ENCODE results near the gene NPL. TPM values are rescaled to one million over a fixed set of nuclear protein-coding genes. Genes with fewer than 3 reads are reported as not detected.

The NPL gene
- total and polyA plus RNA-seq, 2 of the 13 experiments (the other 11 are each of a cell fraction or from before 2014, with no cell fraction given): 0.03 to 0.04 TPM

DNA sequence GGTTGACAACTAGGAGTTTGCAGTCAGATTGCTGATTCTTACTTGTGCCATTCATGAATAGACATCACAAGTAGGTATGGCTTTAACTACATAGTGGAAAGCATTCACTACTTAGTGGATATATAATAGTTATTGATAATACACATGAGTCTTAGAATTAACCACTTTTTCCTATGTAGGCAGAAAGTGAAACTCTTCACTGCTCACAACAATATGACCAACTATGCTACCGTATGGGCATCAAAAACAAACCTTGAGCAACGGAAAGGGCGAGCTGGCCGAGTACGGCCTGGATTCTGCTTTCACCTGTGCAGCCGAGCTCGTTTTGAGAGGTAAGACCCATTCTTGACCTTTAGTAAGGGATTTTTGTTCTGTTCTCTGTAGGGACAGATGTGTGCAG, 88.3 kb downstream of the NPL start:
- in situ Hi-C loops (cut with HindIII; ENCODE audit: extremely low pct_ligation_motif_present, low pct_unique_long_range_greater_than_20kb): no loop called here
- Histone ChIP-seq H3K36me3 (replicated peaks in 1 of 2; ENCODE audit: control insufficient read depth in 1 of 2, insufficient read depth in 2 of 2, low read length in 2 of 2) (peaks cover 31 to 96% of the 10 kb centered on the region in 2 experiments), H3K4me1 (ENCODE audit: insufficient read depth, low read length) (no peaks in the 10 kb centered on the region), H3K4me2 (ENCODE audit: low read depth, low read length) (no peak overlapping the region), H3K27ac (ENCODE audit: extremely low read length, insufficient read depth, low read length) (no peak overlapping the region), H3K79me2 (ENCODE audit: insufficient read depth, low read length) (no peaks in the 10 kb centered on the region), H2AFZ (ENCODE audit: low read length) (no peak overlapping the region), H3K9me3 (ENCODE audit: low read length) (no peaks in the 10 kb centered on the region), H3K4me3 (replicated peaks in 1 of 3; ENCODE audit: insufficient read depth in 1 of 3, low read depth in 2 of 3, low read length in 3 of 3) (no peak overlapping the region), H4K20me1 (ENCODE audit: insufficient read depth, low read length) (0 out of 2 replicates have a peak, but pooled peaks cover 4% of the 10 kb centered on the region), H3K9ac (ENCODE audit: insufficient read depth, low read depth, low read length) (no peak overlapping the region), H3K27me3 (ENCODE audit: control insufficient read depth in 1 of 2, insufficient read depth in 2 of 2, low read length in 2 of 2) (no peaks in the 10 kb centered on the region)
- ATAC-seq (no peak), FAIRE-seq (no peak), DNase-seq (ENCODE audit: low spot score) (no peak)
- BruUV-seq (replicated peaks): no TSS peak
- 97% methylated on average over 7 of the region's 7 CpGs for WGBS (ENCODE audit: low lambda C conversion rate)
- CTCF ChIA-PET (ENCODE audit: low intra/inter-chr PET ratio, low total read pairs): no interaction called here
- TF ChIP-seq MIER2 (CRISPR knock-in tag; IDR thresholded peaks at IDR 0.05) (no peak), NFKB2 (CRISPR knock-in tag; IDR thresholded peaks at IDR 0.05; ENCODE audit: borderline replicate concordance) (no peak), SALL1 (CRISPR knock-in tag; IDR thresholded peaks at IDR 0.05) (no peak), ELF3 (CRISPR knock-in tag; IDR thresholded peaks at IDR 0.05) (no peak), SPEN (CRISPR knock-in tag; IDR thresholded peaks at IDR 0.05; ENCODE audit: low read depth) (no peak), ZNF816 (CRISPR knock-in tag; IDR thresholded peaks at IDR 0.05; ENCODE audit: borderline replicate concordance) (no peak), AGO1 (IDR thresholded peaks at IDR 0.05; ENCODE audit: low read depth, low read length, poor library complexity, severe bottlenecking) (no peak), CHD2 (IDR thresholded peaks at IDR 0.05; ENCODE audit: low read depth, low read length) (no peak), ZNF749 (CRISPR knock-in tag; IDR thresholded peaks at IDR 0.05; ENCODE audit: borderline replicate concordance) (no peak), NKX3-1 (CRISPR knock-in tag; IDR thresholded peaks at IDR 0.05) (no peak), ZNF33B (CRISPR knock-in tag; IDR thresholded peaks at IDR 0.05) (no peak), ZNF446 (CRISPR knock-in tag; IDR thresholded peaks at IDR 0.05) (no peak), ZMYM3 (CRISPR knock-in tag; IDR thresholded peaks at IDR 0.05) (no peak), ATF3 (CRISPR knock-in tag; IDR thresholded peaks at IDR 0.05) (no peak)
- TF ChIP-seq, protein P1, sequence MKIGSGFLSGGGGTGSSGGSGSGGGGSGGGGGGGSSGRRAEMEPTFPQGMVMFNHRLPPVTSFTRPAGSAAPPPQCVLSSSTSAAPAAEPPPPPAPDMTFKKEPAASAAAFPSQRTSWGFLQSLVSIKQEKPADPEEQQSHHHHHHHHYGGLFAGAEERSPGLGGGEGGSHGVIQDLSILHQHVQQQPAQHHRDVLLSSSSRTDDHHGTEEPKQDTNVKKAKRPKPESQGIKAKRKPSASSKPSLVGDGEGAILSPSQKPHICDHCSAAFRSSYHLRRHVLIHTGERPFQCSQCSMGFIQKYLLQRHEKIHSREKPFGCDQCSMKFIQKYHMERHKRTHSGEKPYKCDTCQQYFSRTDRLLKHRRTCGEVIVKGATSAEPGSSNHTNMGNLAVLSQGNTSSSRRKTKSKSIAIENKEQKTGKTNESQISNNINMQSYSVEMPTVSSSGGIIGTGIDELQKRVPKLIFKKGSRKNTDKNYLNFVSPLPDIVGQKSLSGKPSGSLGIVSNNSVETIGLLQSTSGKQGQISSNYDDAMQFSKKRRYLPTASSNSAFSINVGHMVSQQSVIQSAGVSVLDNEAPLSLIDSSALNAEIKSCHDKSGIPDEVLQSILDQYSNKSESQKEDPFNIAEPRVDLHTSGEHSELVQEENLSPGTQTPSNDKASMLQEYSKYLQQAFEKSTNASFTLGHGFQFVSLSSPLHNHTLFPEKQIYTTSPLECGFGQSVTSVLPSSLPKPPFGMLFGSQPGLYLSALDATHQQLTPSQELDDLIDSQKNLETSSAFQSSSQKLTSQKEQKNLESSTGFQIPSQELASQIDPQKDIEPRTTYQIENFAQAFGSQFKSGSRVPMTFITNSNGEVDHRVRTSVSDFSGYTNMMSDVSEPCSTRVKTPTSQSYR (CRISPR knock-in tag; IDR thresholded peaks at IDR 0.05; ENCODE audit: borderline replicate concordance): no peak
- TF ChIP-seq, protein P2, sequence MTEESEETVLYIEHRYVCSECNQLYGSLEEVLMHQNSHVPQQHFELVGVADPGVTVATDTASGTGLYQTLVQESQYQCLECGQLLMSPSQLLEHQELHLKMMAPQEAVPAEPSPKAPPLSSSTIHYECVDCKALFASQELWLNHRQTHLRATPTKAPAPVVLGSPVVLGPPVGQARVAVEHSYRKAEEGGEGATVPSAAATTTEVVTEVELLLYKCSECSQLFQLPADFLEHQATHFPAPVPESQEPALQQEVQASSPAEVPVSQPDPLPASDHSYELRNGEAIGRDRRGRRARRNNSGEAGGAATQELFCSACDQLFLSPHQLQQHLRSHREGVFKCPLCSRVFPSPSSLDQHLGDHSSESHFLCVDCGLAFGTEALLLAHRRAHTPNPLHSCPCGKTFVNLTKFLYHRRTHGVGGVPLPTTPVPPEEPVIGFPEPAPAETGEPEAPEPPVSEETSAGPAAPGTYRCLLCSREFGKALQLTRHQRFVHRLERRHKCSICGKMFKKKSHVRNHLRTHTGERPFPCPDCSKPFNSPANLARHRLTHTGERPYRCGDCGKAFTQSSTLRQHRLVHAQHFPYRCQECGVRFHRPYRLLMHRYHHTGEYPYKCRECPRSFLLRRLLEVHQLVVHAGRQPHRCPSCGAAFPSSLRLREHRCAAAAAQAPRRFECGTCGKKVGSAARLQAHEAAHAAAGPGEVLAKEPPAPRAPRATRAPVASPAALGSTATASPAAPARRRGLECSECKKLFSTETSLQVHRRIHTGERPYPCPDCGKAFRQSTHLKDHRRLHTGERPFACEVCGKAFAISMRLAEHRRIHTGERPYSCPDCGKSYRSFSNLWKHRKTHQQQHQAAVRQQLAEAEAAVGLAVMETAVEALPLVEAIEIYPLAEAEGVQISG (CRISPR knock-in tag; IDR thresholded peaks at IDR 0.05): no peak
- POLR2A ChIA-PET: no interaction called here
- intact Hi-C loops (cut with micrococcal nuclease; ENCODE audit: unreplicated experiment): no loop called here

Measured in HepG2 (cell line).